ENCODE data around the gene PCDHGC5. TPM values are rescaled to one million over a fixed set of nuclear protein-coding genes. Genes with fewer than 3 reads are reported as not detected.

PCDHGC5 gene
- total and polyA plus RNA-seq, 11 donors, result 0.72 to 5.4 (median 3.0) TPM

- no peak for TF ChIP-seq POLR2A (IDR thresholded peaks at IDR 0.05)
- no peak for TF ChIP-seq CTCF (IDR thresholded peaks at IDR 0.05)
Observed at GRCh38 chr5:141517880-141518617, 29.2 kb downstream of the PCDHGC5 start.

GRCh38 chr5:141518618-141519015 is 29.7 kb downstream of the PCDHGC5 start:
- peaks cover 0 to 80% (median 23%) of the 10 kb centered on the region in 9 donors for H3K36me3 ChIP-seq

More at GRCh38 chr5:141517880-141518617, 29.2 kb downstream of the PCDHGC5 start:
- intact Hi-C loops (cut with DNase I), result no loop called here
- DNase-seq, result no peak
- no peaks in the 10 kb centered on the region for H3K27me3 ChIP-seq
- H3K4me1 ChIP-seq, result peaks cover 20 to 93% (median 75%) of the 10 kb centered on the region in 12 donors
- no peaks in the 10 kb centered on the region for H3K9me3 ChIP-seq
- peak overlapping the region in 8 of 12 donors; percentile 4 to 95 (median 40) for H3K27ac ChIP-seq
- H3K36me3 ChIP-seq, result peaks cover 0 to 74% (median 18%) of the 10 kb centered on the region in 9 donors
- WGBS, 4 donors, result 83 to 86% (median 85%) methylated on average over 11 of the region's 11 CpGs
- no peak for ATAC-seq
- no peak overlapping the region for H3K4me3 ChIP-seq

GRCh38 chr5:141519605-141520565 is 31.0 kb downstream of the PCDHGC5 start:
- peaks cover 0 to 82% (median 27%) of the 10 kb centered on the region in 9 donors for H3K36me3 ChIP-seq
- ATAC-seq (no peak), DNase-seq (no peak)
- peaks cover 12 to 90% (median 74%) of the 10 kb centered on the region in 12 donors for H3K4me1 ChIP-seq
- 59 to 73% (median 63%) methylated on average over 3 of the region's 3 CpGs for WGBS, 4 donors
- TF ChIP-seq CTCF (IDR thresholded peaks at IDR 0.05) (no peak), POLR2A (IDR thresholded peaks at IDR 0.05) (no peak)
- H3K9me3 ChIP-seq, result no peaks in the 10 kb centered on the region
- H3K27me3 ChIP-seq, result no peaks in the 10 kb centered on the region
- intact Hi-C loops (cut with DNase I), result loop anchor here in 7 of 10 donors (2.0 to 10.0 kb wide), 11 partner anchors 37 to 195 kb away; partner anchors contain the start of genes PCDHGB7 (in 3 of the 7), PCDHGC3 (in 3 of the 7), PCDHGA11 (in 2 of the 7) and PCDHGA1 (in 1 of the 7)
- H3K4me3 ChIP-seq, result no peak overlapping the region
- peak overlapping the region in 11 of 12 donors; percentile 78 to 95 (median 84) for H3K27ac ChIP-seq

More at GRCh38 chr5:141518618-141519015, 29.7 kb downstream of the PCDHGC5 start:
- no peak overlapping the region for H3K4me3 ChIP-seq
- intact Hi-C loops (cut with DNase I), result no loop called here
- 92 to 100% (median 97%) methylated on average over 1 of the region's 1 CpG for WGBS, 4 donors
- H3K9me3 ChIP-seq, result no peaks in the 10 kb centered on the region
- peak overlapping the region in 7 of 12 donors; percentile 4 to 95 (median 85) for H3K27ac ChIP-seq
- H3K4me1 ChIP-seq, result peaks cover 20 to 90% (median 76%) of the 10 kb centered on the region in 12 donors
- DNase-seq (no peak), ATAC-seq (no peak)
- no peak for TF ChIP-seq POLR2A (IDR thresholded peaks at IDR 0.05)
- TF ChIP-seq CTCF (IDR thresholded peaks at IDR 0.05), result no peak
- H3K27me3 ChIP-seq, result no peaks in the 10 kb centered on the region
